ENCODE measurements around the gene RWDD2A.

RWDD2A gene

GRCh38 chr6:83180426-83180950, 12.7 kb upstream of the RWDD2A start:
- Histone ChIP-seq H3K27me3 (ENCODE audit: insufficient read depth, low read length, poor library complexity) (no peaks in the 10 kb centered on the region), H3K4me1 (ENCODE audit: insufficient read depth, low read length) (no peaks in the 10 kb centered on the region), H3K27ac (ENCODE audit: low read length) (no peak overlapping the region), H3K9me3 (ENCODE audit: insufficient read depth, low read length, severe bottlenecking) (no peaks in the 10 kb centered on the region), H4K20me1 (ENCODE audit: insufficient read depth, low read length) (no peaks in the 10 kb centered on the region), H3K4me3 (ENCODE audit: low read depth in 1 of 2, low read length in 2 of 2) (no peak overlapping the region), H2AFZ (ENCODE audit: low read depth, low read length) (no peak overlapping the region), H3K9ac (ENCODE audit: low read depth, low read length) (no peak overlapping the region), H3K4me2 (ENCODE audit: insufficient read depth, low read length) (no peak overlapping the region), H3K79me2 (ENCODE audit: insufficient read depth, low read length) (no peaks in the 10 kb centered on the region), H3K36me3 (ENCODE audit: insufficient read depth, low read length) (peaks cover 64% of the 10 kb centered on the region)
- ATAC-seq (ENCODE audit: insufficient read depth, low read depth) = no peak
- TF ChIP-seq, protein P1, sequence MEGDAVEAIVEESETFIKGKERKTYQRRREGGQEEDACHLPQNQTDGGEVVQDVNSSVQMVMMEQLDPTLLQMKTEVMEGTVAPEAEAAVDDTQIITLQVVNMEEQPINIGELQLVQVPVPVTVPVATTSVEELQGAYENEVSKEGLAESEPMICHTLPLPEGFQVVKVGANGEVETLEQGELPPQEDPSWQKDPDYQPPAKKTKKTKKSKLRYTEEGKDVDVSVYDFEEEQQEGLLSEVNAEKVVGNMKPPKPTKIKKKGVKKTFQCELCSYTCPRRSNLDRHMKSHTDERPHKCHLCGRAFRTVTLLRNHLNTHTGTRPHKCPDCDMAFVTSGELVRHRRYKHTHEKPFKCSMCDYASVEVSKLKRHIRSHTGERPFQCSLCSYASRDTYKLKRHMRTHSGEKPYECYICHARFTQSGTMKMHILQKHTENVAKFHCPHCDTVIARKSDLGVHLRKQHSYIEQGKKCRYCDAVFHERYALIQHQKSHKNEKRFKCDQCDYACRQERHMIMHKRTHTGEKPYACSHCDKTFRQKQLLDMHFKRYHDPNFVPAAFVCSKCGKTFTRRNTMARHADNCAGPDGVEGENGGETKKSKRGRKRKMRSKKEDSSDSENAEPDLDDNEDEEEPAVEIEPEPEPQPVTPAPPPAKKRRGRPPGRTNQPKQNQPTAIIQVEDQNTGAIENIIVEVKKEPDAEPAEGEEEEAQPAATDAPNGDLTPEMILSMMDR (IDR thresholded peaks at IDR 0.05; ENCODE audit: borderline replicate concordance, extremely low read depth, low read length, poor library complexity, severe bottlenecking) = no peak
- TF ChIP-seq EZH2 (IDR thresholded peaks at IDR 0.05; ENCODE audit: borderline replicate concordance, low read depth, low read length, severe bottlenecking) = no peak
- DNase-seq = no peak

DNA sequence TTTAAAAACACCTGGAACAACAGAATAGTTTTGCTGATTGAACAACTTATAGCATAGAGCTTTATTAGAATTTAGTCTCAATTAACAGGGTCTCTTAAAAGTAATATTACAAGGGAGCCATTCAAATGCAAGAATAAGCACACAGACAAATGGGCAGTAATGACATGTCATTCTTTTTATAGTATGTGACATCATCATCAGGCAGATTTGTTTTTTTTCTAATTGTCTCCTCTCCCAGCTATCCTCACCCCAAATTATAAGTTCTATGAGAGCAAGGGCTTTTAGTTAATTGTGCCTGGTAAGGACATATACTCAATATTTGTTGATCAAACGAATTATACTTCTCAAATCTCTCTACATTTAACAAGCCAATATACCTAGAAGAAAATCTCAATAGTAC, 11.0 kb upstream of the RWDD2A start:
- DNase-seq (no peak), ATAC-seq (ENCODE audit: insufficient read depth, low read depth) (no peak)
- Histone ChIP-seq H3K27me3 (ENCODE audit: insufficient read depth, low read length, poor library complexity) (no peaks in the 10 kb centered on the region), H3K9ac (ENCODE audit: low read depth, low read length) (no peak overlapping the region), H3K79me2 (ENCODE audit: insufficient read depth, low read length) (no peaks in the 10 kb centered on the region), H3K4me2 (ENCODE audit: insufficient read depth, low read length) (no peak overlapping the region), H3K4me3 (ENCODE audit: low read depth in 1 of 2, low read length in 2 of 2) (no peak overlapping the region), H3K9me3 (ENCODE audit: insufficient read depth, low read length, severe bottlenecking) (no peaks in the 10 kb centered on the region), H2AFZ (ENCODE audit: low read depth, low read length) (no peak overlapping the region), H3K4me1 (ENCODE audit: insufficient read depth, low read length) (no peaks in the 10 kb centered on the region), H3K27ac (ENCODE audit: low read length) (no peak overlapping the region), H3K36me3 (ENCODE audit: insufficient read depth, low read length) (peaks cover 75% of the 10 kb centered on the region), H4K20me1 (ENCODE audit: insufficient read depth, low read length) (no peaks in the 10 kb centered on the region)
- TF ChIP-seq, protein P1 (IDR thresholded peaks at IDR 0.05; ENCODE audit: borderline replicate concordance, extremely low read depth, low read length, poor library complexity, severe bottlenecking) = no peak
- TF ChIP-seq EZH2 (IDR thresholded peaks at IDR 0.05; ENCODE audit: borderline replicate concordance, low read depth, low read length, severe bottlenecking) = no peak

GRCh38 chr6:83183082-83183828, 9.9 kb upstream of the RWDD2A start:
- Histone ChIP-seq H3K4me2 (ENCODE audit: insufficient read depth, low read length) (no peak overlapping the region), H2AFZ (ENCODE audit: low read depth, low read length) (no peak overlapping the region)
- no peak for TF ChIP-seq EZH2 (IDR thresholded peaks at IDR 0.05; ENCODE audit: borderline replicate concordance, low read depth, low read length, severe bottlenecking)
- TF ChIP-seq, protein P1 (IDR thresholded peaks at IDR 0.05; ENCODE audit: borderline replicate concordance, extremely low read depth, low read length, poor library complexity, severe bottlenecking) = no peak

More at GRCh38 chr6:83183082-83183828, 9.9 kb upstream of the RWDD2A start:
- H3K4me1 ChIP-seq (ENCODE audit: insufficient read depth, low read length) = no peaks in the 10 kb centered on the region
- no peak overlapping the region for H3K27ac ChIP-seq (ENCODE audit: low read length)
- H4K20me1 ChIP-seq (ENCODE audit: insufficient read depth, low read length) = no peaks in the 10 kb centered on the region
- no peaks in the 10 kb centered on the region for H3K9me3 ChIP-seq (ENCODE audit: insufficient read depth, low read length, severe bottlenecking)
- DNase-seq (no peak), ATAC-seq (ENCODE audit: insufficient read depth, low read depth) (no peak)
- H3K27me3 ChIP-seq (ENCODE audit: insufficient read depth, low read length, poor library complexity) = no peaks in the 10 kb centered on the region
- peaks cover 68% of the 10 kb centered on the region for H3K36me3 ChIP-seq (ENCODE audit: insufficient read depth, low read length)
- H3K79me2 ChIP-seq (ENCODE audit: insufficient read depth, low read length) = no peaks in the 10 kb centered on the region
- no peak overlapping the region for H3K4me3 ChIP-seq (ENCODE audit: low read depth in 1 of 2, low read length in 2 of 2)
- H3K9ac ChIP-seq (ENCODE audit: low read depth, low read length) = no peak overlapping the region
